Stimulated activated CD8-positive, alpha-beta memory T cell treated with anti-CD3 and anti-CD28 coated beads, Interleukin-4, amount 100 ng/mL, for 24 hours (primary cell): Measurements from ENCODE around the gene MVB12A.

Experiments
- DNase-seq: peaks from one replicate; pipeline ENCODE4 v3.0.0-alpha.2; 2020; ENCODE audit warnings: low read depth

The MVB12A gene

GRCh38 chr19:17471410-17472125 is 51.7 kb downstream of the MVB12A start:
- no peak for DNase-seq

- no peak for DNase-seq
Observed at GRCh38 chr19:17473041-17473440, 53.2 kb downstream of the MVB12A start.
